BE2C (cell line): ENCODE measurements around the gene RPS27.

Experiments
- DNase-seq: peaks from one replicate; pipeline ENCODE4 v3.0.0-alpha.2; 2020
- H3K27me3 ChIP-seq: fragments of 250-450 bp; sonication (Bioruptor Pico); 2 replicates; pipeline ENCODE4 v1.5.1; 2020; ENCODE audit warnings: mild to moderate bottlenecking
- H3K36me3 ChIP-seq: fragments of 250-450 bp; sonication (Bioruptor Pico); 2 replicates; pipeline ENCODE4 v1.5.1; 2020; ENCODE audit warnings: mild to moderate bottlenecking
- H3K4me1 ChIP-seq: fragments of 250-450 bp; sonication (Bioruptor Pico); 2 replicates; pipeline ENCODE4 v1.5.1; 2020
- H3K4me3 ChIP-seq: 2 replicates; pipeline ENCODE4 v1.5.1; 2011; ENCODE audit warnings: low read depth, low read length
- H3K9me3 ChIP-seq: fragments of 250-450 bp; sonication (Bioruptor Pico); 2 replicates; pipeline ENCODE4 v1.5.1; 2020
- TF ChIP-seq, protein P1 (sequence below): IDR thresholded peaks from 2 replicates; pipeline ENCODE4 v1.5.1; 2012; ENCODE audit warnings: mild to moderate bottlenecking, low read depth, low read length

Gene RPS27

DNA sequence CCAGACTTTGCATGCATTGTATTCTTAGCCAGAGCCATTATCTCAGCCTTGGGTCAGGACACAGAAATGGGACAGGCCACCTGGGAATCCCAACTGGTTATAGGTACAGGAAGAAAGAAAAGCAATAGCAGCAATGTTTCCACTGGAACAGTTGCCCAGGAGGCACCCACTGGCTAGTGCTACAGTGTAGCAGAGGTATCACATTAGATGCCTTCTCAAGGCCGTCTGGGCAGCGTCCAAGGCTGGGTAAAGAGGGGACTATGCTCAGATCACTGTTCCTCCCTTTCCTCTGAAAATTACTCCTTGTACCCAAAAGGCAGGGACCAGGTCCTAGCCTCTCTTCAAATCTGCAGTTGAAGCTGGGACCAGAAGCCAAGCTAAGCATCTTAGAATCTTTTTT lies 20.2 kb upstream of the RPS27 start:
- TF ChIP-seq, protein P1, sequence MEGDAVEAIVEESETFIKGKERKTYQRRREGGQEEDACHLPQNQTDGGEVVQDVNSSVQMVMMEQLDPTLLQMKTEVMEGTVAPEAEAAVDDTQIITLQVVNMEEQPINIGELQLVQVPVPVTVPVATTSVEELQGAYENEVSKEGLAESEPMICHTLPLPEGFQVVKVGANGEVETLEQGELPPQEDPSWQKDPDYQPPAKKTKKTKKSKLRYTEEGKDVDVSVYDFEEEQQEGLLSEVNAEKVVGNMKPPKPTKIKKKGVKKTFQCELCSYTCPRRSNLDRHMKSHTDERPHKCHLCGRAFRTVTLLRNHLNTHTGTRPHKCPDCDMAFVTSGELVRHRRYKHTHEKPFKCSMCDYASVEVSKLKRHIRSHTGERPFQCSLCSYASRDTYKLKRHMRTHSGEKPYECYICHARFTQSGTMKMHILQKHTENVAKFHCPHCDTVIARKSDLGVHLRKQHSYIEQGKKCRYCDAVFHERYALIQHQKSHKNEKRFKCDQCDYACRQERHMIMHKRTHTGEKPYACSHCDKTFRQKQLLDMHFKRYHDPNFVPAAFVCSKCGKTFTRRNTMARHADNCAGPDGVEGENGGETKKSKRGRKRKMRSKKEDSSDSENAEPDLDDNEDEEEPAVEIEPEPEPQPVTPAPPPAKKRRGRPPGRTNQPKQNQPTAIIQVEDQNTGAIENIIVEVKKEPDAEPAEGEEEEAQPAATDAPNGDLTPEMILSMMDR: no peak
- Histone ChIP-seq H3K27me3 (no peaks in the 10 kb centered on the region), H3K36me3 (peaks cover 17% of the 10 kb centered on the region), H3K4me1 (no peaks in the 10 kb centered on the region), H3K9me3 (no peaks in the 10 kb centered on the region), H3K4me3 (no peak overlapping the region)
- DNase-seq: no peak

DNA sequence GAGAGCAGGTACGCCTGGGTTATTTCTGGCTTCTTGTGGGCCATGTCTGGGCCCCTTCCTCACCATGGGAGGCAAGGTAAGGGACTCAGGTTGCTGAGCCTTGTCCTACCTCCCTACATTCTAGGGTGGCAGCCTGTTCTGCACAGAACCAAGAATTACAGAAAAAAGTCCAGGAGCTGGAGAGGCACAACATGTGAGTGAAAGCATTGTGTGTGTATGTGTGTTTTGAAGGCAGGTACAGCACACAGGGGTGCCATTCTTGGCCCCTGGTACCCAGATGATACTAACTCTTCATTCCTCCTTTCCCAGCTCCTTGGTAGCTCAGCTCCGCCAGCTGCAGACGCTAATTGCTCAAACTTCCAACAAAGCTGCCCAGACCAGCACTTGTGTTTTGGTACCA lies 17.5 kb upstream of the RPS27 start:
- Histone ChIP-seq H3K36me3 (peaks cover 25% of the 10 kb centered on the region), H3K4me1 (no peaks in the 10 kb centered on the region), H3K4me3 (no peak overlapping the region), H3K9me3 (no peaks in the 10 kb centered on the region), H3K27me3 (no peaks in the 10 kb centered on the region)
- no peak for DNase-seq
- TF ChIP-seq, protein P1: no peak

DNA sequence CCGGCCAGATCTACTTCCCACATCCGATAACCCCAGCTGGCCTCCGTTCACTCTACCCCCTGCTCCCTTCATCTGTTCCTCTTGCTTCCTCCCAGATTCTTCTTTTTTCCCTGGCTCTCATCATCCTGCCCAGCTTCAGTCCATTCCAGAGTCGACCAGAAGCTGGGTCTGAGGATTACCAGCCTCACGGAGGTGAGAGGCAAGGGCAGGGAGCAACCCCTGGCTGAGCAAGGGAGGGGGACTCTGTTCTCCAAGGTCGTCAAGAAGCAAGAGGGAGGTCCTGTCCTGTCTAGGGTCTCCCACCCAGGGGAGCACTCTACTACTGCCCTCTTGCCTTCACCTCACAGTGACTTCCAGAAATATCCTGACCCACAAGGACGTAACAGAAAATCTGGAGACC lies 17.0 kb upstream of the RPS27 start:
- no peaks in the 10 kb centered on the region for H3K27me3 ChIP-seq
- H3K9me3 ChIP-seq: no peaks in the 10 kb centered on the region
- TF ChIP-seq, protein P1: no peak
- no peaks in the 10 kb centered on the region for H3K4me1 ChIP-seq
- no peak overlapping the region for H3K4me3 ChIP-seq
- DNase-seq: no peak
- peaks cover 25% of the 10 kb centered on the region for H3K36me3 ChIP-seq

DNA sequence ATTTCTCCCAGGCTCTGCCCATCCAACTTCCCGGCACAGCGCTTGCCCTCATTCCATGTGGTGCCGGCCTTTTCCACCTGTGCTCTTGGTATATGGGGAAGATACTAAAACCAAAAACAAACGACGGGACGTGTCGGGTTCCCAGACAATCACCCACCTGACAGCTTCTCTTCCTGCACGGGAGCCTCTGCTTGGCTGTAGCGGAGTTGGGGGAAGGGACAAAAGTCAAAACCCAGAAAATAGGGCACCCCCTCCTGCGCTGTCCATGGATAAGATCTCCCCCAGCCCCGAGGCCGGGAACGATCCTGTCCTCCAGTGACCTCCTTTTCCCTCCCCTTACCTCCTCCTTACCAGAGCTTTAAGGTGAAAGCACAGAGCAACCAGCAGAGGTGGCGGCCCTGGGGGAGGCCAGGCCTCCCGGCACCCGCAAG lies 13.7 kb upstream of the RPS27 start:
- Histone ChIP-seq H3K4me3 (peak overlapping the region; percentile 94), H3K4me1 (no peaks in the 10 kb centered on the region), H3K27me3 (no peaks in the 10 kb centered on the region), H3K36me3 (peaks cover 25% of the 10 kb centered on the region), H3K9me3 (no peaks in the 10 kb centered on the region)
- DNase-seq: no peak
- TF ChIP-seq, protein P1: no peak

DNA sequence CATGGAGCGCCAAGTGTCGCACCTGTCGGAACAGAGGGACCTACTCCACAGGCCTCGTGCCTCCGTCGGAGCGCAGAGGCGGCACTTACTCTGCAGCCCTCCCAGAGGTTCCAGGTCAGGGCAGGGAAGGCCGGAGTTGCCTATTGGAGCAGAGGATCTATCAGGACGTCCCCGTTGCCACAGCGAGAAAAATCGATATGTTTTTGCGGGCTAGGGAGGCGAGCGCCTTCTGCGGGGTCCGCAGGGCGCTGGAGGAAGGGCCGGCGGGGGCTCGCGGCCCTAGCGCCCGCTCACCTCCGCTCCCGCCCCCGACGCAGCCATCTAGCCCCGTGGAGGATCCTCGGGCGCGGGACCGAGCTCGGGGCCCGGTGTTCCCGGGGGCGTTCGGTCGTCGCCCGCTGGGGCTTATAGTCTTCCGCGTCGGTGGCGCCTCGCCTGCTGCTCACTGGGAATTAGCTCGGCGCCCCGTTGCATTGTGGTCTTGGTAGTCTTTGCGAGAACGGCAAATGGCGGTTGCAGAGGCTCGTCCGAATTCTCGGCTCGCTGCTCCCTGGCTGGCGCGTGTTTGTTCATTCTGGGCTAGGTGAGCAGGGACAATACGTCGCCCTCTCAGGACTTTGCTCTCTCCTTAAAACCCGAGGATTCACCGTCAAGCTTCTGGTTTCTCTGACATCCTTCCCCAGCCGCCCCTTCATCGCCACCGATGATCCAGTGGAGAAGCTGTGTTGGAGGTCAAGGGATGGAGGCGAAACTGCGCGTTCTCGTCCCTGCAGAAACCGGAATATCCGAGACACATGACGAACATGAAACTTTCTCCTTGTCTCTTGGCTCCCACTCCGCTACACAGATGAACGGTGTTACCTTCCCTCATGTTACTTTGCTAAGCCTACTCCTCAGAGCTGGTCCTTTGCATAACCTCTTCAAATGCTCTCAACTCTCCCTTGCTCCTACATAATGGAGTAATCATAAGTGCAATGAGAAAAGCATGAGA lies 13.0 kb upstream of the RPS27 start, which contains the start of gene JTB:
JTB (minus strand) TSS at position 425 of the 991 bp plus-strand sequence; CDS start at position 3, 422 bp downstream.
- Histone ChIP-seq H3K4me1 (no peaks in the 10 kb centered on the region), H3K36me3 (peaks cover 25% of the 10 kb centered on the region)

More for the DNA sequence above, 13.0 kb upstream of the RPS27 start, which contains the start of gene JTB:
- Histone ChIP-seq H3K27me3 (no peaks in the 10 kb centered on the region), H3K4me3 (peak within 1 kb of the TSS; percentile 94), H3K9me3 (no peaks in the 10 kb centered on the region)
- TF ChIP-seq, protein P1: no peak
- peak; percentile 89 for DNase-seq
